HepG2 (cell line): ENCODE results near the gene LCAT. TPM values are rescaled to one million over a fixed set of nuclear protein-coding genes. Genes with fewer than 3 reads are reported as not detected.

Experiments
- ATAC-seq: fragments of 200-7000 bp; cut with Tn5 transposase; 3 replicates; pipeline ENCODE4 v1.9.1; 2020; ENCODE audit warnings: mild to moderate bottlenecking, moderate library complexity
- BruUV-seq: library from RNA; stranded (reverse); fragments of 400-500 nt; replicated peaks from 2 replicates; lab custom pipeline; 2021; lab: Mats Ljungman, UMichigan
- CTCF ChIA-PET: fragments of 300-600 bp; formaldehyde crosslinking; extraction: SDS; loops from one replicate; lab custom pipeline; 2021; ENCODE audit warnings: low total read pairs, inconsistent platforms, low intra/inter-chr PET ratio; lab: Yijun Ruan, JAX
- POLR2A ChIA-PET: fragments of 350-600 bp; sonication (Branson Sonifier 250); formaldehyde crosslinking; loops from one replicate; lab custom pipeline; 2020; ENCODE audit warnings: antibody characterized with exemption, inconsistent platforms; lab: Yijun Ruan, JAX
- DNase-seq: peaks from one replicate; pipeline ENCODE4 v3.0.0-alpha.2; 2015; ENCODE audit warnings: low spot score
- FAIRE-seq: peaks from 3 replicates; lab custom pipeline; 2011; peaks lifted over from hg19 to GRCh38; lab: Jason Lieb, UNC
- H2AFZ ChIP-seq: one replicate; pipeline ENCODE4 v1.6.1; 2011; ENCODE audit warnings: low read length, inconsistent platforms
- H3K27ac ChIP-seq: fragments of 300-600 bp; 3 replicates; pipeline ENCODE4 v1.8.0; 2011; ENCODE audit warnings: mixed run types, mild to moderate bottlenecking, mixed read lengths, low read length, inconsistent platforms; ENCODE audit not compliant: insufficient read depth; ENCODE audit errors: extremely low read length
- H3K27me3 ChIP-seq, 2 experiments: fragments of 200-600 bp in 1 of 2; 2 replicates in 1 of 2; 3 replicates in 1 of 2; pipeline versions ENCODE4 v1.6.0 to v1.8.0; 2011; ENCODE audit warnings: low read length in 2 of 2, mild to moderate bottlenecking in 2 of 2, moderate library complexity in 2 of 2, inconsistent platforms in 1 of 2; ENCODE audit not compliant: insufficient read depth in 2 of 2, control insufficient read depth in 1 of 2
- H3K36me3 ChIP-seq, 2 experiments: fragments of 200-600 bp in 1 of 2; replicated peaks in 1 of 2; 2 replicates in 1 of 2; 3 replicates in 1 of 2; pipeline versions ENCODE4 v1.5.1 to v1.8.0; 2011; ENCODE audit warnings: low read length in 2 of 2, inconsistent platforms in 1 of 2; ENCODE audit not compliant: insufficient read depth in 2 of 2, control insufficient read depth in 1 of 2
- H3K4me1 ChIP-seq: 2 replicates; pipeline ENCODE4 v1.5.1; 2012; ENCODE audit warnings: low read length, inconsistent platforms; ENCODE audit not compliant: insufficient read depth
- H3K4me2 ChIP-seq: 2 replicates; pipeline ENCODE4 v1.6.0; 2011; ENCODE audit warnings: low read depth, low read length, inconsistent platforms
- H3K4me3 ChIP-seq, 3 experiments: fragments of 200-600 bp in 1 of 3; sonication (generic), shearing (Covaris generic) in 1 of 3; replicated peaks in 1 of 3; 2 replicates each; pipeline ENCODE4 v1.5.1; 2011 to 2016; ENCODE audit warnings: low read length in 3 of 3, inconsistent platforms in 2 of 3, low read depth in 2 of 3, mild to moderate bottlenecking in 2 of 3, control low read depth in 1 of 3, mixed read lengths in 1 of 3; ENCODE audit not compliant: insufficient read depth in 1 of 3
- H3K79me2 ChIP-seq: one replicate; pipeline ENCODE4 v1.6.1; 2011; ENCODE audit warnings: low read length, inconsistent platforms; ENCODE audit not compliant: insufficient read depth
- H3K9ac ChIP-seq: 2 replicates; pipeline ENCODE4 v1.6.0; 2011; ENCODE audit warnings: mild to moderate bottlenecking, low read depth, low read length, inconsistent platforms; ENCODE audit not compliant: insufficient read depth
- H3K9me3 ChIP-seq: 2 replicates; pipeline ENCODE4 v1.5.1; 2012; ENCODE audit warnings: mild to moderate bottlenecking, low read length
- H4K20me1 ChIP-seq: 2 replicates; pipeline ENCODE4 v1.6.0; 2011; ENCODE audit warnings: inconsistent platforms, mild to moderate bottlenecking, low read length, moderate library complexity; ENCODE audit not compliant: insufficient read depth
- BRD4 ChIP-seq: sonication (generic); formaldehyde crosslinking; IDR thresholded peaks from 2 replicates; pipeline ENCODE4 v1.4.0; 2020; ENCODE audit warnings: missing genetic modification reagents
- DNMT3B ChIP-seq: conservative IDR thresholded peaks from 2 replicates; pipeline ENCODE4 v1.6.1; 2016; ENCODE audit warnings: missing biosample characterization, control low read depth
- FOXM1 ChIP-seq: sonication (generic); formaldehyde crosslinking; IDR thresholded peaks from 2 replicates; pipeline ENCODE4 v1.5.0; 2020; ENCODE audit warnings: missing genetic modification reagents
- GLI4 ChIP-seq: sonication (generic); formaldehyde crosslinking; IDR thresholded peaks from 2 replicates; pipeline ENCODE4 v1.5.1; 2020; ENCODE audit warnings: missing genetic modification reagents, mild to moderate bottlenecking, moderate library complexity, borderline replicate concordance
- PRDM15 ChIP-seq: sonication (generic); formaldehyde crosslinking; IDR thresholded peaks from 2 replicates; pipeline ENCODE4 v1.4.0; 2020; ENCODE audit warnings: missing genetic modification reagents
- SOX13 ChIP-seq, 3 experiments: fragments of 450-650 bp in 1 of 3; sonication (generic) in 1 of 3; formaldehyde crosslinking in 1 of 3; IDR thresholded peaks in 2 of 3; conservative IDR thresholded peaks in 1 of 3; 2 replicates each; pipeline versions ENCODE4 v1.5.0 to v1.6.1; 2016 to 2020; ENCODE audit warnings: antibody characterized with exemption in 1 of 3, mild to moderate bottlenecking in 1 of 3, missing compliant biosample characterization in 1 of 3, missing genetic modification reagents in 1 of 3, moderate library complexity in 1 of 3
- SRSF1 ChIP-seq: fragments of 200-400 bp; formaldehyde crosslinking; optimal IDR thresholded peaks from 2 replicates; pipeline ENCODE3; 2017; ENCODE audit warnings: mild to moderate bottlenecking, low read depth, low read length, moderate library complexity
- U2AF1 ChIP-seq: fragments of 200-400 bp; formaldehyde crosslinking; optimal IDR thresholded peaks from 2 replicates; pipeline ENCODE3; 2017; ENCODE audit warnings: mild to moderate bottlenecking, low read depth, low read length
- ZNF10 ChIP-seq: sonication (generic); formaldehyde crosslinking; IDR thresholded peaks from 2 replicates; pipeline ENCODE4 v1.4.0; 2020; ENCODE audit warnings: mild to moderate bottlenecking, low read depth, missing genetic modification reagents, borderline replicate concordance
- ZNF138 ChIP-seq: sonication (generic); formaldehyde crosslinking; IDR thresholded peaks from 2 replicates; pipeline ENCODE4 v1.5.0; 2020; ENCODE audit warnings: mild to moderate bottlenecking, low read depth, missing genetic modification reagents
- ZNF274 ChIP-seq: sonication (generic); formaldehyde crosslinking; IDR thresholded peaks from 2 replicates; pipeline ENCODE4 v1.5.1; 2020; ENCODE audit warnings: mild to moderate bottlenecking, missing genetic modification reagents
- ZNF589 ChIP-seq: sonication (generic); formaldehyde crosslinking; conservative IDR thresholded peaks from 2 replicates; pipeline ENCODE4 v1.8.0; 2022; ENCODE audit warnings: mild to moderate bottlenecking, moderate library complexity, missing genetic modification reagents
- ZNF883 ChIP-seq: sonication (generic); formaldehyde crosslinking; IDR thresholded peaks from 2 replicates; pipeline ENCODE4 v1.5.1; 2020; ENCODE audit warnings: mild to moderate bottlenecking, missing genetic modification reagents; ENCODE audit errors: not compliant biosample characterization
- ZSCAN20 ChIP-seq: sonication (generic); formaldehyde crosslinking; IDR thresholded peaks from 2 replicates; pipeline ENCODE4 v1.4.0; 2020; ENCODE audit warnings: missing genetic modification reagents, mild to moderate bottlenecking, borderline replicate concordance
- WGBS: methylation state at CpG from one replicate; pipeline ENCODE4 v1.1.6; 2017; ENCODE audit warnings: low lambda C conversion rate; 5-methylcytosine and 5-hydroxymethylcytosine counted together
- in situ Hi-C: cut with HindIII; loops from 2 replicates; pipeline ENCODE4 v1.10.0; 2017; ENCODE audit warnings: low pct_unique_long_range_greater_than_20kb; ENCODE audit not compliant: extremely low pct_ligation_motif_present
- intact Hi-C: fragments of 100-400 bp; cut with micrococcal nuclease; formaldehyde crosslinking; loops from one replicate; pipeline ENCODE4 v1.10.0; 2022; ENCODE audit not compliant: unreplicated experiment
- polyA plus RNA-seq, 8 experiments: library from polyadenylated mRNA; depleted of rRNA in 3 of 8; stranded (reverse) in 7 of 8; unstranded in 1 of 8; fragments of >200 nt; fragmentation: Illumina TruSeq in 4 of 8; extraction: Trizol in 4 of 8; gene quantifications; 2 replicates each; pipeline versions ENCODE4 v1.2.1 to v1.2.3, GENCODE V29; 2011 to 2016; ENCODE audit warnings: low read depth in 4 of 8, missing spikeins in 1 of 8, mixed read lengths in 1 of 8; ENCODE audit not compliant: insufficient read depth in 1 of 8
- total RNA-seq, 5 experiments: library from RNA; depleted of rRNA; stranded (reverse); fragments of >200 nt; fragmentation: Illumina TruSeq; extraction: Trizol; gene quantifications; 2 replicates each; pipeline ENCODE4 v1.2.3, GENCODE V29; 2016; ENCODE audit warnings: low read depth in 1 of 5
- TF ChIP-seq, protein P1 (sequence below): sonication (generic); formaldehyde crosslinking; IDR thresholded peaks from 2 replicates; pipeline ENCODE4 v1.8.0; 2022; ENCODE audit warnings: missing genetic modification reagents, low read depth, mild to moderate bottlenecking, borderline replicate concordance
- TF ChIP-seq, protein P2 (sequence below): sonication (generic); formaldehyde crosslinking; IDR thresholded peaks from 2 replicates; pipeline ENCODE4 v1.4.0; 2020; ENCODE audit warnings: missing genetic modification reagents

LCAT gene
- total and polyA plus RNA-seq, 2 of the 13 experiments (the other 11 are each of a cell fraction or from before 2014, with no cell fraction given) = 36.1 to 38.9 TPM

- WGBS = 2% methylated on average over 18 of the region's 45 CpGs
- Histone ChIP-seq H3K4me2 (peak overlapping the region; percentile 92), H3K36me3 (peaks cover 5 to 6% of the 10 kb centered on the region in 2 experiments; a peak in 4 of 5 replicates), H4K20me1 (peaks cover 16% of the 10 kb centered on the region), H2AFZ (no peak overlapping the region), H3K79me2 (peaks cover 58% of the 10 kb centered on the region), H3K27ac (peak overlapping the region; percentile 75), H3K9ac (peak overlapping the region; percentile 97), H3K27me3 (no peaks in the 10 kb centered on the region; a peak in 1 of 5 replicates), H3K4me3 (peak overlapping the region; percentile 89 to 91 (median 90)), H3K9me3 (no peaks in the 10 kb centered on the region), H3K4me1 (peaks cover 62% of the 10 kb centered on the region)
- in situ Hi-C loops (no loop called here), intact Hi-C loops (loop anchor here (2.0 kb wide), 1 partner anchor 25 kb away; no protein-coding TSS in a partner anchor)
- ChIA-PET CTCF (no interaction called here), POLR2A (interaction anchor here (0.6 to 12.9 kb wide), 5 partner anchors 13 to 55 kb away, joined by 3 to 226 read pairs (median 13); partner anchors contain the start of genes DDX28, DUS2, LCAT and PSMB10)
- no peak for ATAC-seq
- no peak for DNase-seq
- BruUV-seq = no TSS peak
- FAIRE-seq = no peak
- TF ChIP-seq ZNF138 (CRISPR knock-in tag) = no peak
- TF ChIP-seq PRDM15 (CRISPR knock-in tag) = 0 out of 2 replicates have a peak, but pooled peaks have one; percentile 41
- TF ChIP-seq ZNF10 (CRISPR knock-in tag) = 0 out of 2 replicates have a peak, but pooled peaks have one; percentile 43
- TF ChIP-seq DNMT3B (CRISPR knock-in tag) = 0 out of 2 replicates have a peak, but pooled peaks have one; percentile 6
- TF ChIP-seq ZNF883 = no peak
- no peak for TF ChIP-seq U2AF1
- TF ChIP-seq SRSF1 = no peak
- 0 out of 2 replicates have a peak, but pooled peaks have one; percentile 17 for TF ChIP-seq BRD4 (CRISPR knock-in tag)
- TF ChIP-seq, protein P1, sequence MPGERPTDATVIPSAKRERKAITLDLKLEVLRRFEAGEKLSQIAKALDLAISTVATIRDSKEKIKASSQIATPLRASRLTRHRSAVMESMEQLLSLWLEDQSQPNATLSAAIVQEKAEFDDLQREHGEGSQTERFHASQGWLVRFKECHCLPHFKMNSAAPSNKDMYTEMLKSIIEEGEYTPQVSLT (CRISPR knock-in tag) = 0 out of 2 replicates have a peak, but pooled peaks have one; percentile 56
- peak; percentile 34; the same call in 1 of the 2 replicates for TF ChIP-seq ZNF589 (CRISPR knock-in tag)
- no peak for TF ChIP-seq SOX13 (IDR thresholded peaks at IDR 0.05)
- no peak for TF ChIP-seq SOX13 (CRISPR knock-in tag; conservative IDR thresholded peaks at IDR 0.05 in 1 of 2, IDR thresholded peaks at IDR 0.05 in 1 of 2)
- TF ChIP-seq GLI4 = 0 out of 2 replicates have a peak, but pooled peaks have one; percentile 34
- TF ChIP-seq, protein P2, sequence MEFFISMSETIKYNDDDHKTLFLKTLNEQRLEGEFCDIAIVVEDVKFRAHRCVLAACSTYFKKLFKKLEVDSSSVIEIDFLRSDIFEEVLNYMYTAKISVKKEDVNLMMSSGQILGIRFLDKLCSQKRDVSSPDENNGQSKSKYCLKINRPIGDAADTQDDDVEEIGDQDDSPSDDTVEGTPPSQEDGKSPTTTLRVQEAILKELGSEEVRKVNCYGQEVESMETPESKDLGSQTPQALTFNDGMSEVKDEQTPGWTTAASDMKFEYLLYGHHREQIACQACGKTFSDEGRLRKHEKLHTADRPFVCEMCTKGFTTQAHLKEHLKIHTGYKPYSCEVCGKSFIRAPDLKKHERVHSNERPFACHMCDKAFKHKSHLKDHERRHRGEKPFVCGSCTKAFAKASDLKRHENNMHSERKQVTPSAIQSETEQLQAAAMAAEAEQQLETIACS = peak; percentile 71
- peak; percentile 30; the same call in 1 of the 2 replicates for TF ChIP-seq ZNF274
- TF ChIP-seq ZSCAN20 (CRISPR knock-in tag) = peak; percentile 31; the same call in 1 of the 2 replicates
- 0 out of 2 replicates have a peak, but pooled peaks have one; percentile 5 for TF ChIP-seq FOXM1 (CRISPR knock-in tag)
Observed at GRCh38 chr16:67967958-67968399, 24.1 kb upstream of the LCAT start.
